ENCODE data around the gene ALG12.
A peak's percentile ranks its signal among the peaks of the same experiment; 100 is the strongest.
"Not testable (repeated sequence)": the region's sequence is repeated elsewhere in the genome, so short reads cannot be mapped to it uniquely, and the experiment has no call there.

The ALG12 gene

DNA sequence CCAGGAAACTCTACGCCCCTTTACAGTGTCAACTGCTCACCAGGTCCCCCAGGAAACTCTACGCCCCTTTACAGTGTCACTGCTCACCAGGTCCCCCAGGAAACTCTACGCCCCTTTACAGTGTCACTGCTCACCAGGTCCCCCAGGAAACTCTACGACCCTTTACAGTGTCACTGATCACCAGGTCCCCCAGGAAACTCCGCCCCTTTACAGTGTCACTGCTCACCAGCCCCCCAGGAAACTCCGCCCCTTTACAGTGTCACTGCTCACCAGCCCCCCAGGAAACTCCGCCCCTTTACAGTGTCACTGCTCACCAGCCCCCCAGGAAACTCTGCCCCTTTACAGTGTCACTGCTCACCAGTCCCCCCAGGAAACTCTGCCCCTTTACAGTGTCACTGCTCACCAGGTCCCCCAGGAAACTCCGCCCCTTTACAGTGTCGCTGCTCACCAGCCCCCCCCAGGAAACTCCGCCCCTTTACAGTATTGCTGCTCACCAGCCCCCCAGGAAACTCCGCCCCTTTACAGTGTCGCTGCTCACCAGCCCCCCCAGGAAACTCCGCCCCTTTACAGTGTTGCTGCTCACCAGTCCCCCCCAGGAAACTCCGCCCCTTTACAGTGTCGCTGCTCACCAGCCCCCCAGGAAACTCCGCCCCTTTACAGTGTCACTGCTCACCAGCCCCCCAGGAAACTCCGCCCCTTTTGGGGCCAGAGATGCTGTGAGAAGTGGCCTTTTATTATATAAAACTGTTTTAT is 27.0 kb upstream of the ALG12 start:
- DNase-seq = not testable (repeated sequence)

DNA sequence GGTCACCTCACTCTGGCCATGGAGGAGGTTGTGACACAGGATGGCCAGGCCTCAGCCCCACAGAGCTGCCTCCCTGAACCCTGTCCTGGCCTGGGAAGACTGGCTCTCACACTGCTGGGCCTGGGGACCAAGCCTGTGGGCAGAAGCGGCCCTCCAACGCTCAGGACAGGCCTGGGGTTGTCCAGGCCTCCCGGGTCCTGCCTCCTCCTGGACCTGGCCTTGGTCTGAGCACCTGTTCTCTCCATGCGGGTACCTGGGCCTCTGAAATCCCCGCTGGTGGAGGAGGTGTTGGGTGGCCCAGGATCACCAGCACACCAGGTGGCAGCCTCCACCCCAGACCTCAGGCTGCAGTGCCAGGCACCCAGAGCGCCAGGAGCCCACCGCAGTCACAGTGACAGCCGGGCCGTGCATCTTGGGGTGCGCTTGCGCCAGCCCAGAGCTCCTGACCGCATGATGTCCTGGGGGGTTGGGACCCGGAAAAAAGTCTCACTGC is 26.2 kb upstream of the ALG12 start:
- DNase-seq = no peak

DNA sequence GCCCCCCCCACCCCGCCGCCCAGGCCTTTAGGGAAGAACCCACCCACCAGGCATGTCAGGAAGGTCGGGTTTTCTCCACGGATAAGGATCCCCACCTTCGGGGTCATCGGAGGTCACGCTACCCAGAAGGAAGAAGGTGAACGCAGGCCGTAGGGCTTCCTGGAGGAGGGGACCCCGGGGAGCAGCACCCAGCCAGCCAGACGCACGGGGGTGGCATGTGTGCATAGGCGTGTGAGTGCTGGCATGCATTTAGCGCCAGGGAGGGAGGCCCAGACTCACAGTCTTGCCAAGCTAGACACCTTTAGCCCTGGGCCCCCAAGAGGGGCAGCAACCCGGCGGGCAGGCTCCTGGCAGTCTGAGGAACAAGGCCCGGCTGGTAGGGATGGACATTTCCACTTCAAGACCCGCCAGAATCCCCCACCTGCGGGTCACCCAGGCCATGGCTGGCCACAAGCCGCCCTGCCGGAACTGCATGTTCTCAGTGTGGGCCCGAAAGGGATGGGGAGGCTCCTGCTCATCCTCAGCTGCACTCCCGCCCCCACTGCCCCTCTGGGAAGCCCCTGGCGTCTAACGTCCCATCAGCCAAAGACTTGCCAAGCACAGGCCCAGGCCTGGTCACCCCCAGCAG is 25.6 kb upstream of the ALG12 start:
- DNase-seq = no peak

DNA sequence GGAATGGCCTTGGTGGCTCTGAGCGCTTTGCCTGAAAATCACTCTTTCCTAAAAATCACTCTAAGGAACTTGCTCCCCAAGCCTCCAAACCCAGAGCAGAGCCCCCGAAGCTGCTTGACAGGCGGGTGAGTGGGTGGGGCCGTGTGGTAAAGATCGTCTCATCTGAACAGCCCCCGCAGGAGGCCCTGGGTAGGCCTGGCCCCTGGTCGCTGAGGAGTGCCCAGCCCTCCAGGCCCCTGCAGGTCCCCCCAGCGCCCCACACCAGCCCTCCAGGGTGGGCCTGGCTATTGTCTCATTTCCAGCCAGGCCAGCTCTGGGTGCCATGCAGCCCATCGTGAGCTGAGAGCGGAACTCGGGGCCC is 25.1 kb upstream of the ALG12 start:
- no peak for DNase-seq

DNA sequence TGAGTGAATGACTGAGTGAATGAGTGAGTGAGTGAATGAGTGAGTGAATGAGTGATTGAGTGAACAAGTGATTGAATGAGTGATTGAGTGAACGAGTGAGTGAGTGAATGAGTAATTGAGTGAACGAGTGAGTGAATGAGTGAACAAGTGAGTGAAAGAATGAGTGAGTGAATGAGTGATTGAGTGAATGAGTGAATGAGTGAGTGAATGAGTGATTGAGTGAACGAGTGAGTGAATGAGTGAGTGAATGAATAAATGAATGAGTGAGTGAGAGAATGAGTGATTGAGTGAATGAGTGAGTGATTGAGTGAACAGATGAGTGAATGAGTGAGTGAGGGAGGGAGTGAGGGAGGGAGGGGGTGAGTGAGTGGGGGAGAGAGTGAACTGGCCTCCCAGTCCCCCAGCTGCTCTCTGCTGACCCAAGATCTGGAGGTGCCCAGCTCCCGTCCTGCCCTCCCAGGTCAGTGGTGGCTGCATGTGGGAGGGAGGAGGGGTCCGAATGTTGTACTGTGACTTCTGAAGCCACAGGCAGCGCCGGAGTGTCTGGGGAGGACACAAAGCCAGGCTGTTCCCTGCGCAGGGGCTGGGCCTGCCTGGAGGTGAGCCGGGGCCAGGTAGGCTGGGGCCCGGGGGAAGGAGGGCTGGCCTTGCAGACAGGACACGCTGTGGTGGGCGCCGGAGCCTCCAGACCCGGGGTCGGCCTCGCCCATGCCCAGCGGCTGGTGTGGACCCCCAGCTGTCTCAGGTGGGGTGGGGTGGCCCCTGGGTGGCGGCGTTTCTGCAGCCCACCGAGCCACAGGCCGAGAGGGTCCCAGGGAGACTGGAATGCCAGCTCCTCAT is 24.5 kb upstream of the ALG12 start:
- no peak for DNase-seq

DNA sequence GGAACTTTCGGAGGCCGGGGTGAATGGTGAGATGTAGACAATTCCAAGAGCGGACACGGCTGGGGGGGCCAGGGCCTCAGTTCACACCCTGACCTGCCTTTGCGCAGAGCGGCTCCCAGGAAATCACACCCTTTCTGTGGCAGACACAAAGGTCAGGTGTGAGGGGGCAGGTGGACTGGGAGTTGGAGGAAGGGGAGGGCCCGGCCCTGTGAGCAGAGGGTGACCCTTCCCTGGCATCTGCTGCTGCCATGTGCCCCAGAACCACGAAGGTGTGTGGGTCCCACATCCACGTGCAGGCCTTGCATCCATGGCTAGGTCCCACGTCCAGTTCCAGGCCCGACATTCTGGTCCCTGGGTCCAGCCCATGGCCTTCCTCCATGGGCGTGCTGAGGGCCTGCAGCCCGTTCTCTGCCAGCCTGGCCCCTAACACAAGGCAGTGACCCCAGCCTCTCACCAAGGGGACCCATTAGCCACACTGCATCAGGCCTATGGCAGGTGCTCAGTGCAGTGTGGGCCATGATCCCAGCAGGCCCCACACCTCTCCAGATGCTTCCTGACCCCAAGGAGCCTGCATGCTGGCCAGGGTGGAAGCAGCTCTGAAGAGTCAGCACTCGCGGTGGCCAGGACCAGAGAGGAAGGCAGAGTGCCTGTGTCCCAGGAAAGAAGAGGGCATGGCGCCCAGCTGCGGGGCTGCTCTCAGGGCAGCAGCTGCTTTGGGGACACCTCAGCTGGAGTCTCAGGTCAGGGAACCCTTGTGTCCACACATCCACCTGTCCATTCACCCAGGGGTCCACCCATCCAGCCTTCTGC is 23.5 kb upstream of the ALG12 start:
- no peak for DNase-seq

DNA sequence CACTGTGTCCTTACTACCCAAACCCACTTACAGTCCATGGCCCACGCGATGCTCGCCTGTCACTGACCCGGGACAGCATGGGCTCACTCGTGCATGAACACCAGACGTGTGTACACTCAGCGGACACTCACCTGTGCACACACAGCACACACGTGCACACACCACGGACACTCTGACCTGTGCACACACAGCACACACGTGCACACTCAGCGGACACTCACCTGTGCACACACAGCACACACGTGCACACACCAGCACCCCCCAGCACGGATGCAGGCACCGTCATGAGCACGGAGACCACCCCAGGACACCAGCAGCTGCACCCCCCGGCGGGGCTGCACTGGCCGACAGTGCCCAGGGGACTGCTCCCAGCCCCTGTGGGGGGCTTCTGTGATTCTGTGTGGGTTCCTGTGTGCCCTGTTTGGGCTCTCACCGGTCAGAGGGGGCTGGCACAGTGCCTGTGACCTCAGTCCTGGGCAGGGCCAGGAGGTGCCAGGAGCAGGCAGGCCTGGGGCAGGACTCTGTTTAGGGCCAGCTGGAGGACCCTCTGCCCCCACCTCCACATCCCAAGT is 20.4 kb upstream of the ALG12 start:
- DNase-seq = no peak

DNA sequence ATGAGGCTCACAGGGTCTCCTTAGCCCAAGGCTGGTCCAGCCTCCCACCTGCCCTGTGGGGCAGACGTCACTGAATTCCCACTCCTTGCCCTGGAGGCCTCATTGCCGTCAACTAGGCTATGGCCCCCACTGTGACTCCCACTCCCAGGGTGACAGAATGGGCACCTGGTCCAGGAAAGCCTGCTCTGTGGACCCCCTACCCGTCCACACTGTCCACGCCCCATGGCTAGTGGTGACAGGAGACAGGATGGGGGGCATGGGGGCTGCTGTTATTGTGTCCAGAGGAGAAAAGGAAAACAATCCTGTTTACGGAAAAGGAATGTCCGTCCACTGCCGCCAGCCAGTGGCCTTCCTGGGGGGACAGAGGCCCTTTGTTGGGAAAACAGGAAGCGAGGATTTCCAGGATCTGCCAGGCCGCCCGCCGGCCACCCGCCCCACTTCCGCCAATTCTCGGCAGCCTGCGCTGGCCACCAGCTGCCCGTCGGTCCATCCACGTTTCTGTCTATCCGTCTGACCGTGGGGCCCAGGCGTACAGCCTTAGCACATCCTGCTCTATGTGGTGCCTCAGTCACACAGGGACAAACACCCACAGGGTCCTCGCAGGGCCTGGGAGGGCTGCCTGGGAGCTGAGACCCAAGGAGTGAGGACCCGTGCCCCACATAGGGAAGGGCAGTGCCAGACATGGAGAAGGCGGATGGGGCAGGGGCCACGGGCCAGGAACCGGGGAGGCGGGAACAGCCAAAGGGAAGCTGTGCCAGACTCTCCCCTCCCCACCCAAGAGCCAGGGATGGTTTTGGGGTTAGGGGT is 19.7 kb upstream of the ALG12 start:
- no peak for DNase-seq

DNA sequence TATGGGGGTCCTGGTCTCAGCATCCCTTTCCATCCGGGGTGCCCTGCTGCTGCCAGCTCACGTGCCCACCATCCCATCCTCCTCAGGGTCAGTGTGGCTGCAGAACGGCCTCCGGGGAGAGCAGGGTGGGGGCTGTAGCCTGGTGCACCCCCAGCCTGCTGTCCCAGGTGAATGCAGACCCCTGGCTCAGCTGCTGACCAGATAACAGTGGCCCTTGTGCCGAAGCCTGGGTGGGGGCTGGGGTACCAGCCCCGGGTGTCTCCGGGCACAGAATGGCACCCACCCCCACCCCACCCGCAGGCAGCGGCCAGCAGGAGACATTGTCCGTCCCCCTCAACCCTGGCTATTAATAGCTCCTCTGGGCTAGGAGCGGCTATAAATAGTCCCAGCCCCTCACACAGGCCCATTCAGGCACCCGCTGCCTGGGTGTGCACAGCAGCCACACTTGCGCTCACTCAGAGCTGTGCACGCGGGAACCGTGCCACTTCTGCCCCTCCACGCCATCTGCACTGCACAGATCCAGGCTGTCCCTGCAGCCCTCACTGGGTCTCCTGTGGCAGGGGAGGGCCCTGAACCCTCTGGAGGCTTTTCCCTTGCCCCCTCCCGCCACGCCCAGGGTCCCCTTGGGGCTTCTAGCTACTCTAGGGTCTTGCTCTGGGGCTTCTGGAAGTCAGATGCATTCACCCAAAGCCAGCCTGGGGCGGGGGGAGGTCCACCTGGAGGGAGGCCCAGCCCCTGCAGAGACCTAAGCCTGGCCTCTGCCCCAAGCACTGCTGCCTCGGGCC is 18.9 kb upstream of the ALG12 start:
- DNase-seq = no peak

DNA sequence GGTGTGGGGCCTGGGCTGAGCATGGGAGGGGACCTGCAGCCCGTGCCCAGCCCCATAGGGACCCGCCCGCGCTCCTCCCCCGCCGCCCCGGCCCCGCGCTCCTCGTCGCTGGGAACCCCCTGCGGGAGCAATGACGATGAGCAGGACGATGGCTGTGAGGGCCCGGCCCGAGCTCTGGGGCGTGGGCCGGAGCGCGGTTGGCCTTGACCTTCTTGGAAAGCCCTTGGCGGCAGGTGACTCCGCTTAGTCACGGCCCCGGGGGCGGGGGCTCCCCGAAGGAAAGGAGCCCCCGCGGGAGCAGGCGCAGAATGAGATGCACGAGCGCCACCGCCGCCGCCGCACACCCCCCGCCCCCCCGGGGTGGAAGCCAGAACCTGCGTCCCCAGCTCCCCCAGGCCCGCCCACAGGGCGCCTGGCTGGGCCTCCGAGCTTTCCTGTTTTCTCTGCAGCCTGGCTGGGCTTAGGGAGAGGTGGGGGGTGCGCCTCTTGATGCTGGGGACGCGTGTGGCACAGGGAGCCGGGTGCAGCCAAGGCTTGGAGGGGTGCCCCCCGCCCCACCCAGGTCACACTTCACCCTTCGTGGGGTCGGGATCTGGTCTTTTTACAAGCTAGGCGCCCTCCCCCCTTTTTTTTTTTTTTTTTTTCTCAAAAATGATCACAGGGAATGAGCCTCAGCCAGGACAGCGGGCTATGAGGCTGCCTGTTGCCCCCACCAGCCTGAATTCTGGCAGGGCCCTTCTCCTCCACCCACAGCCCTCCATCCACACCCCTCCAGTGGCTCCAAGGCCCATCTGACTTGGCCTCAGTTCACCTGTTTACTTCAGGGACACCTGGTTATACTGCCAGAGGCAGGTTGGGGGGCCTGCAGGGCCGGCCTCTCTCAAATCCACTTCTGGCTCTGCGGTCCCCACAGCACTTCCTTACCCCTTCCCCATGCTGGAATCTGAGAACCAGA is 18.1 kb upstream of the ALG12 start:
- DNase-seq = peak; percentile 97

DNA sequence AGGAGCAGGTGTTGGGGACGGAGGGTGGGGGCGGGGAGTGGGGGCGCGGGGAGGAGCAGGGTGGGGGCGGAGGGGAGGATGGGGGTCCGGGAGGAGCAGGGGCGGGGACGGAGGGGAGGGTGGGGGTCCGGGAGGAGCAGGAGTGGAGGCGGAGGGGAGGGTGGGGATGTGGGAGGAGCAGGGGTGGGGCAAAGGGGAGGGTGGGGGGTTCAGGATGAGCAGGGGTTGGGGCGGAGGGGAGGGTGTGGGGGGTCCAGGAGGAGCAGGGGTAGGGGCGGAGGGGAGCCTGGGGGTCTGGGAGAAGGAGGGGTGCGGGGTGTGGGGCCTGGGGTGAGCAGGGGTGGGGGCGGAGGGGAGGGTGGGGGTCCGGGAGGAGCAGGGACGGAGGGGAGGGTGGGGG is 17.3 kb upstream of the ALG12 start:
- no peak for DNase-seq

DNA sequence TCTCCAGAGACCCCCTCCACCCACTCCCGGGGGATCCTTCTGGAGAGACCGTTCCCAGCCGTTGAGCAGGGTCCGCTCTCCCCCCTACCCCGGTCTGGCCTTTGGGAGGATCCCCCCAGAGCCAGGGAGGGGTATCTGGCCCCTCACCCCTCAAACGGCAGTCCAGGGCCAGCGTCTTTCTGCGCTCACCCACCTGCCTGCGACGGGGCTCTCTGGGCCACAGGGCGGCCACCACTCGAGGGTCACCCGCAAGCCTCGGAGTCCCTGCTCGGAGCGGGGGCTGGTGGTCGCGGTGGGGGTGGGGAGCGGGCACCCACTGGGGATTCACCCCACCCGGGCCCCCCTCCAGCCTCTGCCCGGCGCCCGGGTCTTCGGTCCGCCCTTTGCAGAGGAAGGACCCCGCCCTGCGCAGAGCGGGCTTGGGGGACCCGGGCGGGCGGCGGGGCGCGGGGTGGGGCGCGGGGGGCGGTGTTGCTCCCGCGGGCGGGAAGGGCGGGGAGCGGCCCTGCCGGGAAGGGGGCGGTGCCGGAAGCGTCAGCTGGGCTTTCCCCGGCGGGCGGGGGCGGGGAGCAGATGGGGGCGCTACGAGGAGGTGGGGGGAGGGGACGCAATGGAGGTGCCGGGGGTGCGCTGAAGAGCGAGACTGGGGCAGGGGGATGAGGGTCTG is 16.8 kb upstream of the ALG12 start:
- peak; percentile 92 for DNase-seq

DNA sequence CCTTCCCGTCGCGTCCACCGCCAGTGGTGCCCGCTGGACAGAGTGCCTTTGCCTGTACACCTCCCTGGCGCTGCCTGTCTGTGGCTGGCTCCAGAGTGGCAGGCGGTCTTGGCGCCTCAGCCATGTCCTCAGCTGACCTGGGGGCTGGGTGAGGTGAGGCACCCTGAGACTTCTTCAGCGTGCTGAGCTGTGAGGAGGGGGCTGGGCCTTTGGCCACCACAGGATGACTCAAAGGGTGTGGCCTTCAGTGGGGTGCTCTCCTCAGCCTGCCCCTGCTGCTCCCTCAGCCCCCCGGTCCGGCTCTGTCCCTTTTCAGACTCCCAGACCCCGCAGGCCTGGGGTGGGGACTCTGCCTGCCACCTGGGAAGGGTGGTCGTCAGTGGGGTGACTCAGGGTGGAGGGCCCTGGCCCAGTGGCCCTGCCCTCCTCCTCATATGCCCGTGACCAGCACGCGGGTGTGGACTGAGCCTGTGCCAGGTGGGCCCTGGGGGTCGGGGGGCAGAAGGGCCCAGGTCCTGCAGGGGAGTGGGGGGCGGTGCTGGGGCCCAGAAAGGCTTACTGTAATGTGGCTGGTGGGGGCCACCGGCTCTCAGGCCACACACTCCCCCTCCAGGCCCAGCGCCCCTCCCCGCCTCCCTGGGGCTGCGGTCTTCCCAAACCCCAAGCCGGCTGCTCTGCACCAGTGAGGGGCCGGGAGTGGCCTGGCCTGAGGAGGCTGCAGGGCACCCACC is 16.1 kb upstream of the ALG12 start:
- no peak for DNase-seq

DNA sequence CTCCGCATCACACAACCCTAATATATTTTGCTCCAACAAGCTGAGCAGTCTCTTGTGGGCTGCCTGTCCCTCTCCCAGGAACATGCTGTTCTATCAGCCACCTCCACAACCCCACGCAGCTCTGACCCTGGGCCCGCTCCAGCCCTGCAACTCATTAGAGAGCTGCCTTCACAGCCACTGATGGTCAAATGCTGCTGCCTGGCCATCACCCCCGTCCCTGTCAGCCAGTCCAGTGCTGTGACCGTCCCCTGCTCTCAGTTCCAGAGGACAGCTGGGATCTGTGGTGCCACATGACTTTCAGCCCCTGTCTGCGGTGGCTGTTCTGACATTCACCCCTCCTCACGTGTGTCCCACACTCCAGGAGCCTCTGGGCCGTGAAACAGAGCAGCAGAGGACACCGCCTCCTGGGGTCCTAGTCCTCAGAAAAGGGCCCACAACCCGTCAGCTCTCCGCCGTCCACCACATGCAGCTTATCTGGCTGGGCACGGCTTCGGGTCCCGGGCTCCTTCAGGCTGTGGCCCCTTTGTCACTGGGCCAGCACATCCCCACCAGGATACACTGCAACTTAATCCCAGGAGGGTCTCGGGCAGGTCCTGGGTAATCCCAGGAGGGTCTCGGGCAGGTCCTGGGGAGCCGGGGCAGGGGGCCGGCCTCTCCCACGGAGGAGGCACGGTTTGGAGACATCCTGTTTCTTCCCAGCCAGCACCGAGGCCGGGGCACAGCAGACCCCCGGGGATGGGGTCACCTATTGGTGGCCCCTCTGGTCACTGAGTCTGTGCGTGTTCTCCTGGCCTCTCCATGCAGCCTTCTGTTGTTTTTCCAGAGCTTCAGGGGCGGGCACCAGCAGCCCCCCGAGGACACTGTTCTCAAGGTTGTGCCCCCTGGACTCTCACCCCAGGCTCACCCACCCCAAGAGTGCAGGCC is 15.3 kb upstream of the ALG12 start:
- no peak for DNase-seq

DNA sequence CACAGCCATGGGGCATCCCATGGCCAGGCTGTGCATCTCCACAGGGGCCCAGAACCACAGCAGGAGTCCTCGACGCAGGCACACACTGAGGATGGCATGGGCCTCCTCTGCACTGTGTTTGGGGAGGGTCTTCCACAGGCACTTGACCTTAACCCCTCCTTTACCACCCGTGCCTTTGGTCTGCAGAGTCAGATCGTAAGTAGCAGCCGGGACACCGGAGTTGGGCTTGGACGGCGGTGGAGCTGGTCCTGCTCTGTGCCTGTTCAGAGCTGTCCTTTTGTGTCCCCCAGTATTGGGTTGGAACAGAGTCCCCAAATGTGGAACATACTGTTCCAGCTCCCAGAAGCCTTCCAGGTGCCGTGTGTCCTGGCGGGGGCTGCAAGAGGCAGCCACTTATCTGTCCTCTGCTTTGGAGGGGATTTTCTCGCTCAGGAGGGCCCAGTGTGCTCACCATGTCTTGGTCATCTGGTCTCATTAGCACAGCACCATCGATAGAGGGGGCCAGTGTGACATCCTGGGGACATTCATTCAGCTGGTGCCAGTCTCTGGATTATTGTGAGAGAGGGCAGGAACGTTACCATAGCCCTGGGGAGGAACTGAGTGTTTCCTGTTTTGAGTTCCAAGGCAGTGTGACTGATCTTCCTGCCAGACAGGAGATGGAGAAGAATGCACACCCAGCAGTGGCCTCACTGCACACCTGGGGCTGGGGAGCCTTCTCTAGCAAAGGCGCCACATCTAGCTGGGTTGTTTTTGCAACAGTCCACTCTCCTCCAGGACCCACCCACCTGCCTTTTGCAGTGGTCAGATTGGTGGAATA is 12.6 kb upstream of the ALG12 start:
- no peak for DNase-seq

DNA sequence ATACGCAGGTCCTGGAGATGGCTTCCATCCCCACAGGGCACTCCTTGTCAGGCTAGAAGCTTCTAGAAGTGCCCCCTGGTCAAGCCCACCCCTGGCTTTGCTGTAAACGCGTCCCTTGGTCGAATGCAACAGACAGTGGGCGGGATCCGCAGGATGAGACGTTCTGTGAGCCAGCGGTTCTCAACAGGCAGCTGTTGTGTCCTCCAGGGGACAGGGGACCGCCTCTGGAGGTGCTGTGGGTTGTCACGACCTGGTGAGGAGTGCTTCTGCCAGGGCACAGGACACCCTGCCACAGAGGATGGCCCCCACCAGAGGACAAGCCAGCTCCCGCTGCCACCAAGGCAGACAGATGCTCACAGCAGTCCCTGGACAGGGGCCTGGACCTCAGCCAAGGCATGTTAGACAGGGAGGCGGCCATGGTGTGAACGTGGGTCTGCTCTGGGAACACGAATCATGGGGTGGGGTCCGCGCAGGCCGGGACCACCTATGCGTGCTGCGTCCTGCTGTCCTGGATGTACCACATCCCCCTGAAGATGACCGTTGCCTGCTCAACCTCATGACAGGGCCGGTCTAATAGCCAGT is 11.8 kb upstream of the ALG12 start:
- DNase-seq = no peak
